HepG2 (cell line): Measurements from ENCODE around the gene SBSN. TPM values are rescaled to one million over a fixed set of nuclear protein-coding genes. Genes with fewer than 3 reads are reported as not detected.

ENCODE experiments used
- ARNTL ChIP-seq: sonication (generic); formaldehyde crosslinking; IDR thresholded peaks from 2 replicates; pipeline ENCODE4 v1.4.0; 2020; ENCODE audit warnings: mild to moderate bottlenecking, missing genetic modification reagents
- ATF4 ChIP-seq, 2 experiments: fragments of 450-650 bp in 1 of 2; sonication (generic) in 1 of 2; formaldehyde crosslinking; IDR thresholded peaks; 2 replicates each; pipeline versions ENCODE4 v1.5.0 to v1.8.0; 2020 to 2022; ENCODE audit warnings: mild to moderate bottlenecking in 1 of 2, missing genetic modification reagents in 1 of 2
- CBX5 ChIP-seq: sonication (generic); formaldehyde crosslinking; IDR thresholded peaks from 2 replicates; pipeline ENCODE4 v1.4.0; 2020; ENCODE audit warnings: missing genetic modification reagents, borderline replicate concordance
- GABPB1 ChIP-seq: IDR thresholded peaks from 2 replicates; pipeline ENCODE4 v1.6.1; 2016; ENCODE audit warnings: mild to moderate bottlenecking, missing genetic modification reagents, moderate library complexity, missing compliant biosample characterization
- GATAD2A ChIP-seq: IDR thresholded peaks from 2 replicates; pipeline ENCODE4 v1.6.1; 2016
- GZF1 ChIP-seq: sonication (generic); formaldehyde crosslinking; IDR thresholded peaks from 2 replicates; pipeline ENCODE4 v1.5.1; 2020; ENCODE audit warnings: mild to moderate bottlenecking, missing genetic modification reagents
- HNRNPL ChIP-seq: fragments of 200-400 bp; formaldehyde crosslinking; IDR thresholded peaks from 2 replicates; pipeline ENCODE4 v1.6.1; 2017; ENCODE audit warnings: mild to moderate bottlenecking, low read depth, low read length
- JARID2 ChIP-seq: sonication (generic); formaldehyde crosslinking; IDR thresholded peaks from 2 replicates; pipeline ENCODE4 v1.8.1; 2023; ENCODE audit warnings: missing genetic modification reagents, inconsistent platforms; ENCODE audit not compliant: insufficient replicate concordance
- JDP2 ChIP-seq: sonication (generic); formaldehyde crosslinking; IDR thresholded peaks from 2 replicates; pipeline ENCODE4 v1.8.1; 2022; ENCODE audit warnings: missing genetic modification reagents, borderline replicate concordance
- MIER2 ChIP-seq: IDR thresholded peaks from 2 replicates; pipeline ENCODE4 v1.6.1; 2016; ENCODE audit warnings: missing biosample characterization, missing genetic modification reagents
- MXI1 ChIP-seq: IDR thresholded peaks from 3 replicates; pipeline ENCODE4 v1.6.1; 2012; ENCODE audit warnings: low read depth, low read length, inconsistent platforms, borderline replicate concordance
- MYC ChIP-seq: sonication (generic); formaldehyde crosslinking; IDR thresholded peaks from 2 replicates; pipeline ENCODE4 v1.9.0; 2021; ENCODE audit warnings: missing genetic modification reagents, borderline replicate concordance
- RAD21 ChIP-seq: fragments of 450-650 bp; formaldehyde crosslinking; IDR thresholded peaks from 2 replicates; pipeline ENCODE4 v1.5.0; 2020; ENCODE audit warnings: mild to moderate bottlenecking
- RELA ChIP-seq: sonication (generic); formaldehyde crosslinking; IDR thresholded peaks from 2 replicates; pipeline ENCODE4 v1.4.0; 2020; ENCODE audit warnings: missing genetic modification reagents
- SP4 ChIP-seq: sonication (generic); formaldehyde crosslinking; IDR thresholded peaks from 2 replicates; pipeline ENCODE4 v1.8.1; 2023; ENCODE audit warnings: mild to moderate bottlenecking, missing genetic modification reagents
- TAF15 ChIP-seq: fragments of 200-400 bp; formaldehyde crosslinking; IDR thresholded peaks from one replicate; pipeline ENCODE4 v1.6.1; 2018; ENCODE audit warnings: mild to moderate bottlenecking, low read depth, low read length; ENCODE audit not compliant: poor library complexity, severe bottlenecking
- ZBTB37 ChIP-seq: sonication (generic); formaldehyde crosslinking; IDR thresholded peaks from 2 replicates; pipeline ENCODE4 v1.4.0; 2020; ENCODE audit warnings: mild to moderate bottlenecking, missing genetic modification reagents
- ZNF549 ChIP-seq: sonication (generic); formaldehyde crosslinking; IDR thresholded peaks from 2 replicates; pipeline ENCODE4 v1.5.0; 2020; ENCODE audit warnings: missing genetic modification reagents
- ZNF580 ChIP-seq: IDR thresholded peaks from 2 replicates; pipeline ENCODE4 v1.6.1; 2016; ENCODE audit warnings: low read depth, borderline replicate concordance
- ZNF589 ChIP-seq: sonication (generic); formaldehyde crosslinking; conservative IDR thresholded peaks from 2 replicates; pipeline ENCODE4 v1.8.0; 2022; ENCODE audit warnings: mild to moderate bottlenecking, moderate library complexity, missing genetic modification reagents
- ZNF687 ChIP-seq: sonication (generic); formaldehyde crosslinking; IDR thresholded peaks from 2 replicates; pipeline ENCODE4 v1.5.1; 2020; ENCODE audit warnings: mild to moderate bottlenecking, missing genetic modification reagents, moderate library complexity
- ZNF780A ChIP-seq: sonication (generic); formaldehyde crosslinking; IDR thresholded peaks from 2 replicates; pipeline ENCODE4 v1.8.0; 2022; ENCODE audit warnings: mild to moderate bottlenecking, missing genetic modification reagents, moderate library complexity
- ZNF781 ChIP-seq: sonication (generic); formaldehyde crosslinking; IDR thresholded peaks from 2 replicates; pipeline ENCODE4 v1.5.1; 2020; ENCODE audit warnings: borderline replicate concordance, mild to moderate bottlenecking, missing genetic modification reagents; ENCODE audit errors: not compliant biosample characterization
- polyA plus RNA-seq, 8 experiments: library from polyadenylated mRNA; depleted of rRNA in 3 of 8; stranded (reverse) in 7 of 8; unstranded in 1 of 8; fragments of >200 nt; fragmentation: Illumina TruSeq in 4 of 8; extraction: Trizol in 4 of 8; gene quantifications; 2 replicates each; pipeline versions ENCODE4 v1.2.1 to v1.2.3, GENCODE V29; 2011 to 2016; ENCODE audit warnings: low read depth in 4 of 8, missing spikeins in 1 of 8, mixed read lengths in 1 of 8; ENCODE audit not compliant: insufficient read depth in 1 of 8
- total RNA-seq, 5 experiments: library from RNA; depleted of rRNA; stranded (reverse); fragments of >200 nt; fragmentation: Illumina TruSeq; extraction: Trizol; gene quantifications; 2 replicates each; pipeline ENCODE4 v1.2.3, GENCODE V29; 2016; ENCODE audit warnings: low read depth in 1 of 5

The SBSN gene
- total and polyA plus RNA-seq, 2 of the 13 experiments (the other 11 are each of a cell fraction or from before 2014, with no cell fraction given): not detected

GRCh38 chr19:35555301-35556005 is 27.3 kb upstream of the SBSN start (continued):
- TF ChIP-seq TAF15 (no peak), SP4 (CRISPR knock-in tag) (no peak), GABPB1 (CRISPR knock-in tag) (0 out of 2 replicates have a peak, but pooled peaks have one; percentile 20), JDP2 (CRISPR knock-in tag) (no peak), ZNF589 (CRISPR knock-in tag) (peak; percentile 34; the same call in 1 of the 2 replicates), ZNF781 (no peak), ZNF580 (CRISPR knock-in tag) (0 out of 2 replicates have a peak, but pooled peaks have one; percentile 52), GZF1 (CRISPR knock-in tag) (no peak), JARID2 (CRISPR knock-in tag) (peak; percentile 51), ZNF687 (CRISPR knock-in tag) (peak; percentile 41; the same call in 1 of the 2 replicates), ATF4 (CRISPR knock-in tag; IDR thresholded peaks at IDR 0.05) (0 out of 4 replicates have a peak, but pooled peaks of 1 of the 2 experiments have one; percentile 18), ZNF780A (CRISPR knock-in tag) (peak; percentile 41; the same call in 1 of the 2 replicates), GATAD2A (CRISPR knock-in tag) (0 out of 2 replicates have a peak, but pooled peaks have one; percentile 26), CBX5 (0 out of 2 replicates have a peak, but pooled peaks have one; percentile 38), MXI1 (peak; percentile 37; the same call in 1 of the 3 replicates), HNRNPL (no peak), MYC (CRISPR knock-in tag) (0 out of 2 replicates have a peak, but pooled peaks have one; percentile 20), RELA (CRISPR knock-in tag) (no peak), ZBTB37 (no peak), ARNTL (CRISPR knock-in tag) (peak; percentile 86; the same call in 1 of the 2 replicates), RAD21 (CRISPR knock-in tag) (peak; percentile 76), ZNF549 (CRISPR knock-in tag) (no peak), MIER2 (CRISPR knock-in tag) (0 out of 2 replicates have a peak, but pooled peaks have one; percentile 32)
